ENCODE results near the gene SHISA4. TPM values are rescaled to one million over a fixed set of nuclear protein-coding genes. Genes with fewer than 3 reads are reported as not detected.

SHISA4 gene
- polyA plus RNA-seq, 1 donor from 2014 or later, result 1.5 TPM

- H3K9me2 ChIP-seq (ENCODE audit: insufficient read depth, low read length), result no peaks in the 10 kb centered on the region
- no peak overlapping the region for H3K4me3 ChIP-seq (ENCODE audit: low read length)
- H3K79me2 ChIP-seq (replicated peaks; ENCODE audit: insufficient read depth, low read length), result no peaks in the 10 kb centered on the region
- H3K4me2 ChIP-seq (ENCODE audit: low read length), result no peak overlapping the region
- no peaks in the 10 kb centered on the region for H3K9me3 ChIP-seq (ENCODE audit: low read length)
- H2AFZ ChIP-seq (ENCODE audit: low read depth, low read length), result no peak overlapping the region
- no peaks in the 10 kb centered on the region for H3K27me3 ChIP-seq (ENCODE audit: insufficient read depth, low read depth, low read length)
- H3F3A ChIP-seq (ENCODE audit: insufficient read depth, low read length, poor library complexity, severe bottlenecking), result no peaks in the 10 kb centered on the region
- no peaks in the 10 kb centered on the region for H3K36me3 ChIP-seq (ENCODE audit: insufficient read depth, low read length)
- no peak for TF ChIP-seq CTCF (IDR thresholded peaks at IDR 0.05; ENCODE audit: poor library complexity, severe bottlenecking)
- no peak for TF ChIP-seq SMC3 (conservative IDR thresholded peaks at IDR 0.05; ENCODE audit: poor library complexity)
- TF ChIP-seq REST (IDR thresholded peaks at IDR 0.05; ENCODE audit: borderline replicate concordance), result no peak
- TF ChIP-seq EP300 (conservative IDR thresholded peaks at IDR 0.05; ENCODE audit: poor library complexity, severe bottlenecking), result no peak
- no peaks in the 10 kb centered on the region for H4K20me1 ChIP-seq (ENCODE audit: insufficient read depth)
- no peak overlapping the region for H3K9ac ChIP-seq (ENCODE audit: low read length)
- H3K27ac ChIP-seq (ENCODE audit: low read length), result no peak overlapping the region
These were observed 14.4 kb downstream of the SHISA4 start for GRCh38 chr1:201903135-201903534.

- H3F3A ChIP-seq (ENCODE audit: insufficient read depth, low read length, poor library complexity, severe bottlenecking), result no peaks in the 10 kb centered on the region
- no peak for TF ChIP-seq POLR2AphosphoS5 (IDR thresholded peaks at IDR 0.05)
- TF ChIP-seq REST (IDR thresholded peaks at IDR 0.05; ENCODE audit: borderline replicate concordance), result no peak
- no peak for TF ChIP-seq EZH2 (IDR thresholded peaks at IDR 0.05; ENCODE audit: borderline replicate concordance, insufficient read depth, low read length, poor library complexity, severe bottlenecking)
- no peak for TF ChIP-seq CTCF (IDR thresholded peaks at IDR 0.05; ENCODE audit: poor library complexity, severe bottlenecking)
- no peak for TF ChIP-seq SMC3 (conservative IDR thresholded peaks at IDR 0.05; ENCODE audit: poor library complexity)
- no peak for TF ChIP-seq EP300 (conservative IDR thresholded peaks at IDR 0.05; ENCODE audit: poor library complexity, severe bottlenecking)
- no peak for TF ChIP-seq MXI1 (conservative IDR thresholded peaks at IDR 0.05; ENCODE audit: poor library complexity, severe bottlenecking)
- no peak for TF ChIP-seq TAF1 (IDR thresholded peaks at IDR 0.05; ENCODE audit: low read depth)
- TF ChIP-seq RAD21 (conservative IDR thresholded peaks at IDR 0.05), result no peak
- H3K79me2 ChIP-seq (replicated peaks; ENCODE audit: insufficient read depth, low read length), result no peaks in the 10 kb centered on the region
- H2AFZ ChIP-seq (ENCODE audit: low read depth, low read length), result no peak overlapping the region
- H3K36me3 ChIP-seq (ENCODE audit: insufficient read depth, low read length), result no peaks in the 10 kb centered on the region
- H3K4me2 ChIP-seq (ENCODE audit: low read length), result no peak overlapping the region
- H3K27me3 ChIP-seq (ENCODE audit: insufficient read depth, low read depth, low read length), result no peaks in the 10 kb centered on the region
- H3K9me2 ChIP-seq (ENCODE audit: insufficient read depth, low read length), result no peaks in the 10 kb centered on the region
- no peaks in the 10 kb centered on the region for H3K9me3 ChIP-seq (ENCODE audit: low read length)
- no peak overlapping the region for H3K9ac ChIP-seq (ENCODE audit: low read length)
- H4K20me1 ChIP-seq (ENCODE audit: insufficient read depth), result no peaks in the 10 kb centered on the region
- H3K4me3 ChIP-seq (ENCODE audit: low read length), result no peak overlapping the region
- H3K27ac ChIP-seq (ENCODE audit: low read length), result no peak overlapping the region
These were observed 15.9 kb downstream of the SHISA4 start for GRCh38 chr1:201904579-201904978.
